Spleen (tissue), 11 donors: ENCODE data around the gene KPNA3. TPM values are rescaled to one million over a fixed set of nuclear protein-coding genes. Genes with fewer than 3 reads are reported as not detected.

ENCODE experiments used
- DNase-seq: peaks from one replicate; pipeline ENCODE4 v3.0.0-alpha.2; 2020
- H3K27ac ChIP-seq, 8 donors: fragments of 200-600 bp; sonication (generic) in 7 of 8; 1 replicate in 4 of 8; 2 replicates in 4 of 8; pipeline versions ENCODE4 v1.5.0 to v1.8.0; 2016 to 2021; ENCODE audit warnings: inconsistent platforms in 4 of 8, mild to moderate bottlenecking in 4 of 8, moderate library complexity in 1 of 8
- H3K27me3 ChIP-seq, 7 donors: fragments of 200-600 bp; sonication (generic) in 6 of 7; replicated peaks in 1 of 7; 1 replicate in 4 of 7; 2 replicates in 3 of 7; pipeline versions ENCODE4 v1.5.0 to v1.8.0; 2016 to 2021; ENCODE audit warnings: inconsistent platforms in 3 of 7, mild to moderate bottlenecking in 1 of 7
- H3K36me3 ChIP-seq, 6 donors: fragments of 200-600 bp; sonication (generic) in 5 of 6; 1 replicate in 4 of 6; 2 replicates in 2 of 6; pipeline versions ENCODE4 v1.5.0 to v1.8.0; 2016 to 2021; ENCODE audit warnings: inconsistent platforms in 2 of 6
- H3K4me1 ChIP-seq, 6 donors: fragments of 200-600 bp; sonication (generic) in 5 of 6; 1 replicate in 3 of 6; 2 replicates in 3 of 6; pipeline versions ENCODE4 v1.5.0 to v1.8.0; 2016 to 2021; ENCODE audit warnings: inconsistent platforms in 3 of 6
- H3K4me3 ChIP-seq, 8 donors: fragments of 200-600 bp; sonication (generic) in 7 of 8; 1 replicate in 4 of 8; 2 replicates in 4 of 8; pipeline versions ENCODE4 v1.5.0 to v1.8.0; 2016 to 2021; ENCODE audit warnings: inconsistent platforms in 4 of 8, mild to moderate bottlenecking in 4 of 8, moderate library complexity in 2 of 8
- H3K9me3 ChIP-seq, 8 donors: fragments of 200-600 bp; sonication (generic) in 7 of 8; 1 replicate in 4 of 8; 2 replicates in 4 of 8; pipeline versions ENCODE4 v1.5.0 to v1.8.0; 2016 to 2021; ENCODE audit warnings: inconsistent platforms in 4 of 8
- CTCF ChIP-seq, 11 experiments: fragments of 200-600 bp in 7 of 11; fragments of 450-650 bp in 4 of 11; sonication (generic) in 4 of 11; IDR thresholded peaks in 8 of 11; conservative IDR thresholded peaks in 3 of 11; 1 replicate in 7 of 11; 2 replicates in 4 of 11; pipeline versions ENCODE4 v1.4.0 to v1.8.0; 2016 to 2021; ENCODE audit warnings: antibody characterized with exemption in 11 of 11, inconsistent platforms in 4 of 11, mild to moderate bottlenecking in 1 of 11
- POLR2A ChIP-seq, 3 donors: fragments of 450-650 bp; IDR thresholded peaks; one replicate each; pipeline ENCODE4 v1.5.1; 2017; ENCODE audit warnings: antibody characterized with exemption in 3 of 3, mild to moderate bottlenecking in 1 of 3
- POLR2AphosphoS5 ChIP-seq, 3 donors: sonication (generic); formaldehyde crosslinking; IDR thresholded peaks; one replicate each; pipeline ENCODE4 v1.5.1; 2017; ENCODE audit warnings: antibody characterized with exemption in 3 of 3
- WGBS, 5 donors: extraction: QIAGEN DNeasy Blood & Tissue Kit in 3 of 5; methylation state at CpG; one replicate each; pipeline versions ENCODE4 v1.1.5 to v1.1.7; 2013 to 2018; 5-methylcytosine and 5-hydroxymethylcytosine counted together
- intact Hi-C: fragments of 100-400 bp; cut with DNase I; formaldehyde crosslinking; loops from one replicate; pipeline ENCODE4 v1.15.0; 2023; ENCODE audit warnings: low total_unique reads
- polyA plus RNA-seq, 3 donors: library from polyadenylated mRNA; stranded (reverse); fragments of 200-250 nt; gene quantifications; one replicate each; pipeline ENCODE4 v1.2.1, GENCODE V29; 2013
- total RNA-seq, 7 donors: library from RNA; depleted of rRNA in 3 of 7; stranded (reverse); fragments of >200 nt in 3 of 7; fragmentation: NEBNext Ultra II Directional in 4 of 7; extraction: Animal tissue kit (Norgen Biotek cat#: 25700) in 4 of 7; gene quantifications; one replicate each; pipeline versions ENCODE4 v1.1.0 to v1.2.1, GENCODE V29; 2016 to 2021
- donor health status: healthy with polysubstance abuse.
- donor health status: DM: no; HTN: no; CAD: no; lungs with moderate emphysema.
- donor health status: DM: no; HTN: no; CAD: no.
- donor health status: Bipolar disorder and iron deficiency.
- donor health status: healthy.
- donor health status: DM: no; HTN: no; CAD: no.
- donor health status: DM: yes; HTN: yes; CAD: no.

KPNA3 gene
- total and polyA plus RNA-seq, 10 donors: 9.6 to 26.3 (median 20.6) TPM

- WGBS, 5 donors: 55 to 83% (median 68%) methylated on average over 4 of the region's 4 CpGs
- intact Hi-C loops: no loop called here
- Histone ChIP-seq H3K27me3 (no peaks in the 10 kb centered on the region), H3K36me3 (no peaks in the 10 kb centered on the region), H3K27ac (peak overlapping the region in 1 of 8 donors; percentile 42), H3K4me1 (no peaks in the 10 kb centered on the region), H3K4me3 (no peak overlapping the region), H3K9me3 (no peaks in the 10 kb centered on the region)
- TF ChIP-seq CTCF (IDR thresholded peaks at IDR 0.05 in 8 of 11, conservative IDR thresholded peaks at IDR 0.05 in 3 of 11) (no peak), POLR2A (IDR thresholded peaks at IDR 0.05) (no peak), POLR2AphosphoS5 (IDR thresholded peaks at IDR 0.05) (no peak)
- DNase-seq: no peak
These were observed 47.8 kb upstream of the KPNA3 start for GRCh38 chr13:49840266-49840665.

DNA sequence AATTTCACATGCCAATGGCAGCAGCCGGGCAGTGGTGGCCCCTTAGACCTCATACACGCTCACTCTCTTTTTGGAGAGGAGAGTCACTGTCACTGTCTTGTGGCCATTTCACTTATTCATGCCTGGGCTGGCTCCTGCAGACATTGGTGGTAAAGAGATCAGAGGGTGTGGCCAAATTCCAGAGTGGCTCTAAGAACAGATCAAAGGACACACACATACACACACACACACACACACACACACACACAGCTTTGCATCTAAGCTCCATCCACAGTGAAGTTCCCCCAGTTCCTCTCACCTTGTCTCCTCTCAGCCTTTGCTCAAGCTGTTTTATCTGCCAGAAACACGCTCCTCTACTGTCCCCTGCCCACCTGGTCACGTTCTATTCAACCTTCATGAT is 46.5 kb upstream of the KPNA3 start:
- H3K36me3 ChIP-seq: no peaks in the 10 kb centered on the region
- H3K4me3 ChIP-seq: no peak overlapping the region
- H3K4me1 ChIP-seq: no peaks in the 10 kb centered on the region
- 88 to 98% (median 94%) methylated on average over 4 of the region's 4 CpGs for WGBS, 5 donors
- TF ChIP-seq POLR2A (IDR thresholded peaks at IDR 0.05) (no peak), POLR2AphosphoS5 (IDR thresholded peaks at IDR 0.05) (no peak), CTCF (IDR thresholded peaks at IDR 0.05 in 8 of 11, conservative IDR thresholded peaks at IDR 0.05 in 3 of 11) (no peak)
- DNase-seq: no peak
- no peaks in the 10 kb centered on the region for H3K9me3 ChIP-seq
- intact Hi-C loops: no loop called here
- H3K27ac ChIP-seq: no peak overlapping the region
- no peaks in the 10 kb centered on the region for H3K27me3 ChIP-seq

DNA sequence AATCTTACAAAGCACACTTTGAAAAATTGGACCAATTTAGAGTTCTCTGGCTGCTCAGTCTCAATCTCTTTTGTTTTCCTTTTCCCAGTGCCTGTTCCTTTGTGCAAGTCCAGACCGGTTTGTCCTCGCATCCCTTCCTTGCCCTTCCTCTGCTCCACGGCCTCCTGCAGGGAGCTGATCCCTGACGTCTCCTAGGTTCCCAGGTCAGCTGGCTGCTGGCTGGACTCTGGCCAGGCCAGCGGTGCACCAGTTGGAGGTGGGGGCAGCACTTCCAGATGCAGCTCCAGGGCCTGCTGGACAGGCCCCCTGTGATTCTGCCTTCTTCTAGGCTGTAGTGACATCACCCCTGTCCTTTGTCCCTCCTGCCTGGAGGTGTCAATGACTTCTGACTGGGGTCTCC is 44.0 kb upstream of the KPNA3 start:
- Histone ChIP-seq H3K9me3 (no peaks in the 10 kb centered on the region), H3K36me3 (no peaks in the 10 kb centered on the region), H3K27me3 (no peaks in the 10 kb centered on the region), H3K27ac (no peak overlapping the region), H3K4me3 (no peak overlapping the region), H3K4me1 (no peaks in the 10 kb centered on the region)
- TF ChIP-seq POLR2A (IDR thresholded peaks at IDR 0.05): no peak
- no peak for TF ChIP-seq CTCF (IDR thresholded peaks at IDR 0.05 in 8 of 11, conservative IDR thresholded peaks at IDR 0.05 in 3 of 11)
- no peak for TF ChIP-seq POLR2AphosphoS5 (IDR thresholded peaks at IDR 0.05)
- no peak for DNase-seq
- intact Hi-C loops: no loop called here
- 63 to 87% (median 79%) methylated on average over 5 of the region's 5 CpGs for WGBS, 5 donors

DNA sequence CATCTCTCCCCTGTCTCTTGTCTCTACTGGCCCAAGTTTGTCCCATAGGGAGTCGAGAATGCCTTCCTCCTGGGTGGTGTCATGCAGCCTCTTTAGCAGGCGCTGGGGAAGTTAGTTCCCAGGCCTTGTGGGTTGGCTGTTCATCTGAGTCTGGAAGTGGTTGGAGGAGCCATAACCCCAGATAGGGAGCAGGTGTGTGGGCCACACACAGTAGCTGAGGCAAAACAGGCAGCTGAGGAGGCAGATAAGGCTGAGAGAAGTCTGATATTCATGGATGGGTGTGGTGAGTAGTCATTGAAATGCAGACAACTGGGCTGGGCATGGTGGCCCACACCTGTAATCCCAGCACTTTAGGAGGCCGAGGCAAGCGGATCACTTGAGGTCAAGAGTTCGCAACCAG is 40.9 kb upstream of the KPNA3 start:
- no peaks in the 10 kb centered on the region for H3K4me1 ChIP-seq
- no peak for TF ChIP-seq POLR2AphosphoS5 (IDR thresholded peaks at IDR 0.05)
- TF ChIP-seq CTCF (IDR thresholded peaks at IDR 0.05 in 8 of 11, conservative IDR thresholded peaks at IDR 0.05 in 3 of 11): no peak
- TF ChIP-seq POLR2A (IDR thresholded peaks at IDR 0.05): no peak
- H3K27me3 ChIP-seq: no peaks in the 10 kb centered on the region
- peaks cover 0 to 18% (median 10%) of the 10 kb centered on the region in 8 donors for H3K9me3 ChIP-seq
- no peak overlapping the region for H3K4me3 ChIP-seq
- DNase-seq: no peak
- no peaks in the 10 kb centered on the region for H3K36me3 ChIP-seq
- intact Hi-C loops: no loop called here
- H3K27ac ChIP-seq: no peak overlapping the region
- WGBS, 5 donors: 84 to 96% (median 92%) methylated on average over 5 of the region's 5 CpGs
